ENCODE measurements around the gene SYTL3.

DNA sequence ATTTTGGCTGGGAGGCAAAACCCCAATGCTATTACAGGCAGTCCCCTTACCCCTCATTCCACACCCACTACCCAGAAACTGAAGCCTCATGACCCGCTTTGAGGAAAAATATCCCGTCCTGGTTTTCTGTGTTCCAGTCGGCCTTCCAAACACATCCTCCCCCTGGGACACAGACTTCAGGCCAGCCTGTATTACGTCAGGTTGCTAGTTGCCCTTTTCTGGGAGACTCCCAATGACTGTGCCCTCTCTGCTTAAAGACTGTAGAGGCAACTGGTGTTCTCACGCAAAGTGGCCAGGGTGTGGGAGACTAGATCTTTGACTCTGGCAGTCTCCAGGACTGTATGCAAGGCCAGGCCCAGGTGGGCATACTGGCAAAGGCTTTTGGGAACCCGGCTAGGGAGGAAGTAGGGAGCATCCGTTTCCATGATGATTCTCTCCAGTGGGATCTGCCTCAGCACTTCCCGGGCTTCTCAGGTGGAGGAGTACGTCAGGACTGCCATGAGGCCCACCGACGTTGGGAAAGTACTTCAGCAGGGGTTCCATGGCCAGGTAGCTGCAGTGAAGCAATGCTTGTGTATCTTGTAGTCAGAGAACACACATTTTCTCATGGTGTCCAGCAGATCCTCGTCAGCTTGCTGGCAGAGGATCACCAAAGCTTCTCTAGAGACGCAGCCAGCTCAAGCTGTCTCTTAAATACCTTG lies 40.2 kb upstream of the SYTL3 start:
- TF ChIP-seq POLR2A (IDR thresholded peaks at IDR 0.05; ENCODE audit: low read depth, low read length) = no peak
- TF ChIP-seq TAF1 (IDR thresholded peaks at IDR 0.05; ENCODE audit: borderline replicate concordance, low read depth, low read length) = no peak
- TF ChIP-seq RAD21 (IDR thresholded peaks at IDR 0.05; ENCODE audit: insufficient read depth, low read depth, low read length) = no peak
- TF ChIP-seq, protein P1, sequence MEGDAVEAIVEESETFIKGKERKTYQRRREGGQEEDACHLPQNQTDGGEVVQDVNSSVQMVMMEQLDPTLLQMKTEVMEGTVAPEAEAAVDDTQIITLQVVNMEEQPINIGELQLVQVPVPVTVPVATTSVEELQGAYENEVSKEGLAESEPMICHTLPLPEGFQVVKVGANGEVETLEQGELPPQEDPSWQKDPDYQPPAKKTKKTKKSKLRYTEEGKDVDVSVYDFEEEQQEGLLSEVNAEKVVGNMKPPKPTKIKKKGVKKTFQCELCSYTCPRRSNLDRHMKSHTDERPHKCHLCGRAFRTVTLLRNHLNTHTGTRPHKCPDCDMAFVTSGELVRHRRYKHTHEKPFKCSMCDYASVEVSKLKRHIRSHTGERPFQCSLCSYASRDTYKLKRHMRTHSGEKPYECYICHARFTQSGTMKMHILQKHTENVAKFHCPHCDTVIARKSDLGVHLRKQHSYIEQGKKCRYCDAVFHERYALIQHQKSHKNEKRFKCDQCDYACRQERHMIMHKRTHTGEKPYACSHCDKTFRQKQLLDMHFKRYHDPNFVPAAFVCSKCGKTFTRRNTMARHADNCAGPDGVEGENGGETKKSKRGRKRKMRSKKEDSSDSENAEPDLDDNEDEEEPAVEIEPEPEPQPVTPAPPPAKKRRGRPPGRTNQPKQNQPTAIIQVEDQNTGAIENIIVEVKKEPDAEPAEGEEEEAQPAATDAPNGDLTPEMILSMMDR (IDR thresholded peaks at IDR 0.05 in 2 of 3, conservative IDR thresholded peaks at IDR 0.05 in 1 of 3; ENCODE audit: control insufficient read depth in 2 of 3, extremely low read depth in 1 of 3, insufficient read depth in 1 of 3, low read depth in 3 of 3, low read length in 3 of 3) = no peak
- TF ChIP-seq, protein P2, sequence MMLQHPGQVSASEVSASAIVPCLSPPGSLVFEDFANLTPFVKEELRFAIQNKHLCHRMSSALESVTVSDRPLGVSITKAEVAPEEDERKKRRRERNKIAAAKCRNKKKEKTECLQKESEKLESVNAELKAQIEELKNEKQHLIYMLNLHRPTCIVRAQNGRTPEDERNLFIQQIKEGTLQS (IDR thresholded peaks at IDR 0.05; ENCODE audit: borderline replicate concordance, extremely low read depth, low read depth, low read length) = no peak
- TF ChIP-seq JUNB (IDR thresholded peaks at IDR 0.05) = no peak
- TF ChIP-seq, protein P3, sequence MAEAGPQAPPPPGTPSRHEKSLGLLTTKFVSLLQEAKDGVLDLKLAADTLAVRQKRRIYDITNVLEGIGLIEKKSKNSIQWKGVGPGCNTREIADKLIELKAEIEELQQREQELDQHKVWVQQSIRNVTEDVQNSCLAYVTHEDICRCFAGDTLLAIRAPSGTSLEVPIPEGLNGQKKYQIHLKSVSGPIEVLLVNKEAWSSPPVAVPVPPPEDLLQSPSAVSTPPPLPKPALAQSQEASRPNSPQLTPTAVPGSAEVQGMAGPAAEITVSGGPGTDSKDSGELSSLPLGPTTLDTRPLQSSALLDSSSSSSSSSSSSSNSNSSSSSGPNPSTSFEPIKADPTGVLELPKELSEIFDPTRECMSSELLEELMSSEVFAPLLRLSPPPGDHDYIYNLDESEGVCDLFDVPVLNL (IDR thresholded peaks at IDR 0.05; ENCODE audit: low read depth, low read length) = no peak
- no peak for TF ChIP-seq EGR1 (IDR thresholded peaks at IDR 0.05; ENCODE audit: borderline replicate concordance in 1 of 2, low read depth in 2 of 2, low read length in 2 of 2)
- TF ChIP-seq ZNF274 (IDR thresholded peaks at IDR 0.05; ENCODE audit: insufficient read depth, insufficient read length) = no peak

All from GM12878 (cell line).